SH-SY5Y (cell line): Measurements from ENCODE around the gene ABCC2.

Source experiments
- GATA2 ChIP-seq: IDR thresholded peaks from 2 replicates; pipeline ENCODE4 v1.6.1; 2011; ENCODE audit warnings: mild to moderate bottlenecking, low read depth, low read length
- GATA3 ChIP-seq: IDR thresholded peaks from 2 replicates; pipeline ENCODE4 v1.6.1; 2011; ENCODE audit warnings: low read depth, mild to moderate bottlenecking, low read length, moderate library complexity

The ABCC2 gene

GRCh38 chr10:99782447-99783286 lies at the start of gene ABCC2:
Gene ABCC2, plus strand, starts transcription at chr10:99782640. Its CDS starts 205 bp downstream, at chr10:99782845.
- TF ChIP-seq GATA3 (no peak), GATA2 (no peak)

- TF ChIP-seq GATA3 = no peak
- TF ChIP-seq GATA2 = no peak
Measured at GRCh38 chr10:99733366-99733765, 49.1 kb upstream of the ABCC2 start.

GRCh38 chr10:99740260-99740659 lies 42.2 kb upstream of the ABCC2 start:
- TF ChIP-seq GATA3 (no peak), GATA2 (no peak)

- no peak for TF ChIP-seq GATA2
- no peak for TF ChIP-seq GATA3
Measured at GRCh38 chr10:99740933-99741559, 41.4 kb upstream of the ABCC2 start.

GRCh38 chr10:99742254-99742653 lies 40.2 kb upstream of the ABCC2 start:
- TF ChIP-seq GATA2 (no peak), GATA3 (no peak)

GRCh38 chr10:99742701-99743100 lies 39.7 kb upstream of the ABCC2 start:
- no peak for TF ChIP-seq GATA3
- no peak for TF ChIP-seq GATA2

- TF ChIP-seq GATA2 (no peak), GATA3 (no peak)
Measured at GRCh38 chr10:99743841-99744240, 38.6 kb upstream of the ABCC2 start.

- TF ChIP-seq GATA2 (no peak), GATA3 (no peak)
Measured at GRCh38 chr10:99748823-99749451, 33.5 kb upstream of the ABCC2 start.

- TF ChIP-seq GATA2 (no peak), GATA3 (no peak)
Measured at GRCh38 chr10:99750641-99751040, 31.8 kb upstream of the ABCC2 start.

- TF ChIP-seq GATA3 = no peak
- TF ChIP-seq GATA2 = no peak
Measured at GRCh38 chr10:99754670-99755069, 27.8 kb upstream of the ABCC2 start.

GRCh38 chr10:99756159-99756558 lies 26.3 kb upstream of the ABCC2 start:
- no peak for TF ChIP-seq GATA2
- no peak for TF ChIP-seq GATA3

GRCh38 chr10:99758211-99758891 lies 24.1 kb upstream of the ABCC2 start:
- TF ChIP-seq GATA3 (no peak), GATA2 (no peak)

GRCh38 chr10:99760321-99760720 lies 22.1 kb upstream of the ABCC2 start:
- TF ChIP-seq GATA2 (no peak), GATA3 (no peak)

GRCh38 chr10:99761365-99761764 lies 21.1 kb upstream of the ABCC2 start:
- TF ChIP-seq GATA3 (no peak), GATA2 (no peak)

- TF ChIP-seq GATA3 = no peak
Measured at GRCh38 chr10:99765672-99766301, 16.7 kb upstream of the ABCC2 start.
